ENCODE data around the gene PCK1. TPM values are rescaled to one million over a fixed set of nuclear protein-coding genes. Genes with fewer than 3 reads are reported as not detected.

Gene PCK1
- total and polyA plus RNA-seq, 2 of the 13 experiments (the other 11 are each of a cell fraction or from before 2014, with no cell fraction given), result 6.5 to 12.6 TPM

DNA sequence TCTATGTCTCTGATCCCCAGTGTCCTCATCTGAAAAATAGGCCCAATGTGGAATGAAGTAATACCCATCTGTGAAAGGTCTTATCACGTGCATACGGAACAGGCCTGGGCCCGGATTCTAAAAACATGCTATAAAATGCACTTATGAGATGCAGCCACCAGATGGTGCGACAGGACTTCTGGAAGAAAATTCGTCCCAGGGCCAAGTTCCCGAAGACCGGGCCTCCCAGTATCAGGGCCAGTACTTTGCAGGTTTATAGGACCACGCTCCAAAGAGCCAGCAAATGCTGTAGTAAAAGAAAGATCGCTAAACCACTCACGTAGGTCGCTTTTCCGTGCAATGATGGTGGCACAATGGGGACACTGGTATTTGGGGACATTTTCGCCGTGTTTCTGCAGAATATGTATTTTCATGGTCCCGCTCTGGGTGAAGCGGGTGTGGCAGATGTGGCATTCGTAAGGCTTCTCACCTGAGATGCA lies 46.6 kb upstream of the PCK1 start (continued):
- TF ChIP-seq, protein P1, sequence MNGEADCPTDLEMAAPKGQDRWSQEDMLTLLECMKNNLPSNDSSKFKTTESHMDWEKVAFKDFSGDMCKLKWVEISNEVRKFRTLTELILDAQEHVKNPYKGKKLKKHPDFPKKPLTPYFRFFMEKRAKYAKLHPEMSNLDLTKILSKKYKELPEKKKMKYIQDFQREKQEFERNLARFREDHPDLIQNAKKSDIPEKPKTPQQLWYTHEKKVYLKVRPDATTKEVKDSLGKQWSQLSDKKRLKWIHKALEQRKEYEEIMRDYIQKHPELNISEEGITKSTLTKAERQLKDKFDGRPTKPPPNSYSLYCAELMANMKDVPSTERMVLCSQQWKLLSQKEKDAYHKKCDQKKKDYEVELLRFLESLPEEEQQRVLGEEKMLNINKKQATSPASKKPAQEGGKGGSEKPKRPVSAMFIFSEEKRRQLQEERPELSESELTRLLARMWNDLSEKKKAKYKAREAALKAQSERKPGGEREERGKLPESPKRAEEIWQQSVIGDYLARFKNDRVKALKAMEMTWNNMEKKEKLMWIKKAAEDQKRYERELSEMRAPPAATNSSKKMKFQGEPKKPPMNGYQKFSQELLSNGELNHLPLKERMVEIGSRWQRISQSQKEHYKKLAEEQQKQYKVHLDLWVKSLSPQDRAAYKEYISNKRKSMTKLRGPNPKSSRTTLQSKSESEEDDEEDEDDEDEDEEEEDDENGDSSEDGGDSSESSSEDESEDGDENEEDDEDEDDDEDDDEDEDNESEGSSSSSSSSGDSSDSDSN (CRISPR knock-in tag; IDR thresholded peaks at IDR 0.05), result no peak
- 0 out of 2 replicates have a peak, but pooled peaks have one; percentile 38 for TF ChIP-seq ZNF850 (CRISPR knock-in tag; conservative IDR thresholded peaks at IDR 0.05)
- no peak for TF ChIP-seq SNRNP70 (IDR thresholded peaks at IDR 0.05; ENCODE audit: low read depth, low read length)
- TF ChIP-seq, protein P2, sequence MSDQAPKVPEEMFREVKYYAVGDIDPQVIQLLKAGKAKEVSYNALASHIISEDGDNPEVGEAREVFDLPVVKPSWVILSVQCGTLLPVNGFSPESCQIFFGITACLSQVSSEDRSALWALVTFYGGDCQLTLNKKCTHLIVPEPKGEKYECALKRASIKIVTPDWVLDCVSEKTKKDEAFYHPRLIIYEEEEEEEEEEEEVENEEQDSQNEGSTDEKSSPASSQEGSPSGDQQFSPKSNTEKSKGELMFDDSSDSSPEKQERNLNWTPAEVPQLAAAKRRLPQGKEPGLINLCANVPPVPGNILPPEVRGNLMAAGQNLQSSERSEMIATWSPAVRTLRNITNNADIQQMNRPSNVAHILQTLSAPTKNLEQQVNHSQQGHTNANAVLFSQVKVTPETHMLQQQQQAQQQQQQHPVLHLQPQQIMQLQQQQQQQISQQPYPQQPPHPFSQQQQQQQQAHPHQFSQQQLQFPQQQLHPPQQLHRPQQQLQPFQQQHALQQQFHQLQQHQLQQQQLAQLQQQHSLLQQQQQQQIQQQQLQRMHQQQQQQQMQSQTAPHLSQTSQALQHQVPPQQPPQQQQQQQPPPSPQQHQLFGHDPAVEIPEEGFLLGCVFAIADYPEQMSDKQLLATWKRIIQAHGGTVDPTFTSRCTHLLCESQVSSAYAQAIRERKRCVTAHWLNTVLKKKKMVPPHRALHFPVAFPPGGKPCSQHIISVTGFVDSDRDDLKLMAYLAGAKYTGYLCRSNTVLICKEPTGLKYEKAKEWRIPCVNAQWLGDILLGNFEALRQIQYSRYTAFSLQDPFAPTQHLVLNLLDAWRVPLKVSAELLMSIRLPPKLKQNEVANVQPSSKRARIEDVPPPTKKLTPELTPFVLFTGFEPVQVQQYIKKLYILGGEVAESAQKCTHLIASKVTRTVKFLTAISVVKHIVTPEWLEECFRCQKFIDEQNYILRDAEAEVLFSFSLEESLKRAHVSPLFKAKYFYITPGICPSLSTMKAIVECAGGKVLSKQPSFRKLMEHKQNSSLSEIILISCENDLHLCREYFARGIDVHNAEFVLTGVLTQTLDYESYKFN (CRISPR knock-in tag; conservative IDR thresholded peaks at IDR 0.05), result no peak
- no peak for TF ChIP-seq GPN1 (CRISPR knock-in tag; IDR thresholded peaks at IDR 0.05; ENCODE audit: borderline replicate concordance)
- TF ChIP-seq ZNF296 (CRISPR knock-in tag; conservative IDR thresholded peaks at IDR 0.05), result no peak
- TF ChIP-seq, protein P3, sequence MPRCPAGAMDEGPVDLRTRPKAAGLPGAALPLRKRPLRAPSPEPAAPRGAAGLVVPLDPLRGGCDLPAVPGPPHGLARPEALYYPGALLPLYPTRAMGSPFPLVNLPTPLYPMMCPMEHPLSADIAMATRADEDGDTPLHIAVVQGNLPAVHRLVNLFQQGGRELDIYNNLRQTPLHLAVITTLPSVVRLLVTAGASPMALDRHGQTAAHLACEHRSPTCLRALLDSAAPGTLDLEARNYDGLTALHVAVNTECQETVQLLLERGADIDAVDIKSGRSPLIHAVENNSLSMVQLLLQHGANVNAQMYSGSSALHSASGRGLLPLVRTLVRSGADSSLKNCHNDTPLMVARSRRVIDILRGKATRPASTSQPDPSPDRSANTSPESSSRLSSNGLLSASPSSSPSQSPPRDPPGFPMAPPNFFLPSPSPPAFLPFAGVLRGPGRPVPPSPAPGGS (CRISPR knock-in tag; IDR thresholded peaks at IDR 0.05), result no peak
- no peak for TF ChIP-seq HNRNPK (IDR thresholded peaks at IDR 0.05; ENCODE audit: low read depth, low read length, poor library complexity, severe bottlenecking)
- no peak for TF ChIP-seq ZNF232 (CRISPR knock-in tag; IDR thresholded peaks at IDR 0.05; ENCODE audit: borderline replicate concordance)
- TF ChIP-seq MIXL1 (CRISPR knock-in tag; IDR thresholded peaks at IDR 0.05), result no peak
- peak; percentile 61; the same call in 1 of the 2 replicates for TF ChIP-seq FOXK1 (CRISPR knock-in tag; IDR thresholded peaks at IDR 0.05; ENCODE audit: borderline replicate concordance, low read depth)
- TF ChIP-seq, protein P4, sequence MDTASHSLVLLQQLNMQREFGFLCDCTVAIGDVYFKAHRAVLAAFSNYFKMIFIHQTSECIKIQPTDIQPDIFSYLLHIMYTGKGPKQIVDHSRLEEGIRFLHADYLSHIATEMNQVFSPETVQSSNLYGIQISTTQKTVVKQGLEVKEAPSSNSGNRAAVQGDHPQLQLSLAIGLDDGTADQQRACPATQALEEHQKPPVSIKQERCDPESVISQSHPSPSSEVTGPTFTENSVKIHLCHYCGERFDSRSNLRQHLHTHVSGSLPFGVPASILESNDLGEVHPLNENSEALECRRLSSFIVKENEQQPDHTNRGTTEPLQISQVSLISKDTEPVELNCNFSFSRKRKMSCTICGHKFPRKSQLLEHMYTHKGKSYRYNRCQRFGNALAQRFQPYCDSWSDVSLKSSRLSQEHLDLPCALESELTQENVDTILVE (CRISPR knock-in tag; IDR thresholded peaks at IDR 0.05), result 0 out of 2 replicates have a peak, but pooled peaks have one; percentile 26
- TF ChIP-seq, protein P5, sequence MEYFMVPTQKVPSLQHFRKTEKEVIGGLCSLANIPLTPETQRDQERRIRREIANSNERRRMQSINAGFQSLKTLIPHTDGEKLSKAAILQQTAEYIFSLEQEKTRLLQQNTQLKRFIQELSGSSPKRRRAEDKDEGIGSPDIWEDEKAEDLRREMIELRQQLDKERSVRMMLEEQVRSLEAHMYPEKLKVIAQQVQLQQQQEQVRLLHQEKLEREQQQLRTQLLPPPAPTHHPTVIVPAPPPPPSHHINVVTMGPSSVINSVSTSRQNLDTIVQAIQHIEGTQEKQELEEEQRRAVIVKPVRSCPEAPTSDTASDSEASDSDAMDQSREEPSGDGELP (IDR thresholded peaks at IDR 0.05; ENCODE audit: borderline replicate concordance, low read depth), result no peak
- TF ChIP-seq, protein P6, sequence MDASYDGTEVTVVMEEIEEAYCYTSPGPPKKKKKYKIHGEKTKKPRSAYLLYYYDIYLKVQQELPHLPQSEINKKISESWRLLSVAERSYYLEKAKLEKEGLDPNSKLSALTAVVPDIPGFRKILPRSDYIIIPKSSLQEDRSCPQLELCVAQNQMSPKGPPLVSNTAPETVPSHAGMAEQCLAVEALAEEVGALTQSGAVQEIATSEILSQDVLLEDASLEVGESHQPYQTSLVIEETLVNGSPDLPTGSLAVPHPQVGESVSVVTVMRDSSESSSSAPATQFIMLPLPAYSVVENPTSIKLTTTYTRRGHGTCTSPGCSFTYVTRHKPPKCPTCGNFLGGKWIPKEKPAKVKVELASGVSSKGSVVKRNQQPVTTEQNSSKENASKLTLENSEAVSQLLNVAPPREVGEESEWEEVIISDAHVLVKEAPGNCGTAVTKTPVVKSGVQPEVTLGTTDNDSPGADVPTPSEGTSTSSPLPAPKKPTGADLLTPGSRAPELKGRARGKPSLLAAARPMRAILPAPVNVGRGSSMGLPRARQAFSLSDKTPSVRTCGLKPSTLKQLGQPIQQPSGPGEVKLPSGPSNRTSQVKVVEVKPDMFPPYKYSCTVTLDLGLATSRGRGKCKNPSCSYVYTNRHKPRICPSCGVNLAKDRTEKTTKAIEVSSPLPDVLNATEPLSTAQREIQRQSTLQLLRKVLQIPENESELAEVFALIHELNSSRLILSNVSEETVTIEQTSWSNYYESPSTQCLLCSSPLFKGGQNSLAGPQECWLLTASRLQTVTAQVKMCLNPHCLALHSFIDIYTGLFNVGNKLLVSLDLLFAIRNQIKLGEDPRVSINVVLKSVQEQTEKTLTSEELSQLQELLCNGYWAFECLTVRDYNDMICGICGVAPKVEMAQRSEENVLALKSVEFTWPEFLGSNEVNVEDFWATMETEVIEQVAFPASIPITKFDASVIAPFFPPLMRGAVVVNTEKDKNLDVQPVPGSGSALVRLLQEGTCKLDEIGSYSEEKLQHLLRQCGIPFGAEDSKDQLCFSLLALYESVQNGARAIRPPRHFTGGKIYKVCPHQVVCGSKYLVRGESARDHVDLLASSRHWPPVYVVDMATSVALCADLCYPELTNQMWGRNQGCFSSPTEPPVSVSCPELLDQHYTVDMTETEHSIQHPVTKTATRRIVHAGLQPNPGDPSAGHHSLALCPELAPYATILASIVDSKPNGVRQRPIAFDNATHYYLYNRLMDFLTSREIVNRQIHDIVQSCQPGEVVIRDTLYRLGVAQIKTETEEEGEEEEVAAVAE (CRISPR knock-in tag; IDR thresholded peaks at IDR 0.05; ENCODE audit: borderline replicate concordance), result 0 out of 2 replicates have a peak, but pooled peaks have one; percentile 50
- TF ChIP-seq GATA4 (IDR thresholded peaks at IDR 0.05; ENCODE audit: borderline replicate concordance, low read depth), result no peak
